ENCODE measurements around the gene BAD.
"Not testable (repeated sequence)": the region's sequence is repeated elsewhere in the genome, so short reads cannot be mapped to it uniquely, and the experiment has no call there.

DNA sequence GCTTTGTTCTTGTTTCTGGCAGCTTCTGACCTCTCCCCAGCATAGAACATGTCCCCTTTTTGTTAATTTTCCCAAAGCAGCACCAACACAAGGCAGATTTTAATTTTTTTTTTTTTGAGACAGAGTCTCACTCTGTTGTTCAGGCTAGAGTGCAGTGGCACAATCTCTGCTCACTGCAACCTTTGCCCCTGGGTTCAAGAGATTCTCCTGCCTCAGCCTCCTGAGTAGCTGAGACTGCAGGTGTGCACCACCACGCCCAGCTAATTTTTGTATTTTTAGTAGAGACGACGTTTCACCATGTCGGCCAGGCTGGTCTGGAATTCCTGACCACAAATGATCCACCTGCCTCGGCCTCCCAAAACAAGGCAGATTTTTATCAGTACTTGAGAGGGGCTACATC lies 23.3 kb upstream of the BAD start:
- TF ChIP-seq CEBPB (IDR thresholded peaks at IDR 0.05; ENCODE audit: borderline replicate concordance in 1 of 2, low read depth in 2 of 2, low read length in 2 of 2); RB1 (IDR thresholded peaks at IDR 0.05; ENCODE audit: borderline replicate concordance); ESRRA (IDR thresholded peaks at IDR 0.05; ENCODE audit: low read length); MYC (IDR thresholded peaks at IDR 0.05; ENCODE audit: insufficient read depth, insufficient read length, insufficient replicate concordance, low read length, severe bottlenecking); TAF1 (IDR thresholded peaks at IDR 0.05; ENCODE audit: borderline replicate concordance, low read depth, low read length); POLR2AphosphoS5 (IDR thresholded peaks at IDR 0.05; ENCODE audit: low read length); ETV6 (conservative IDR thresholded peaks at IDR 0.05 in 1 of 2, IDR thresholded peaks at IDR 0.05 in 1 of 2; ENCODE audit: borderline replicate concordance in 1 of 2, low read depth in 1 of 2); RBBP5 (conservative IDR thresholded peaks at IDR 0.05); NRF1 (conservative IDR thresholded peaks at IDR 0.05; ENCODE audit: low read depth, low read length): not testable (repeated sequence)
- TF ChIP-seq, protein P1, sequence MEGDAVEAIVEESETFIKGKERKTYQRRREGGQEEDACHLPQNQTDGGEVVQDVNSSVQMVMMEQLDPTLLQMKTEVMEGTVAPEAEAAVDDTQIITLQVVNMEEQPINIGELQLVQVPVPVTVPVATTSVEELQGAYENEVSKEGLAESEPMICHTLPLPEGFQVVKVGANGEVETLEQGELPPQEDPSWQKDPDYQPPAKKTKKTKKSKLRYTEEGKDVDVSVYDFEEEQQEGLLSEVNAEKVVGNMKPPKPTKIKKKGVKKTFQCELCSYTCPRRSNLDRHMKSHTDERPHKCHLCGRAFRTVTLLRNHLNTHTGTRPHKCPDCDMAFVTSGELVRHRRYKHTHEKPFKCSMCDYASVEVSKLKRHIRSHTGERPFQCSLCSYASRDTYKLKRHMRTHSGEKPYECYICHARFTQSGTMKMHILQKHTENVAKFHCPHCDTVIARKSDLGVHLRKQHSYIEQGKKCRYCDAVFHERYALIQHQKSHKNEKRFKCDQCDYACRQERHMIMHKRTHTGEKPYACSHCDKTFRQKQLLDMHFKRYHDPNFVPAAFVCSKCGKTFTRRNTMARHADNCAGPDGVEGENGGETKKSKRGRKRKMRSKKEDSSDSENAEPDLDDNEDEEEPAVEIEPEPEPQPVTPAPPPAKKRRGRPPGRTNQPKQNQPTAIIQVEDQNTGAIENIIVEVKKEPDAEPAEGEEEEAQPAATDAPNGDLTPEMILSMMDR (IDR thresholded peaks at IDR 0.05 in 2 of 3, conservative IDR thresholded peaks at IDR 0.05 in 1 of 3; ENCODE audit: control insufficient read depth in 2 of 3, extremely low read depth in 1 of 3, insufficient read depth in 1 of 3, low read depth in 3 of 3, low read length in 3 of 3), result not testable (repeated sequence)
- TF ChIP-seq, protein P2, sequence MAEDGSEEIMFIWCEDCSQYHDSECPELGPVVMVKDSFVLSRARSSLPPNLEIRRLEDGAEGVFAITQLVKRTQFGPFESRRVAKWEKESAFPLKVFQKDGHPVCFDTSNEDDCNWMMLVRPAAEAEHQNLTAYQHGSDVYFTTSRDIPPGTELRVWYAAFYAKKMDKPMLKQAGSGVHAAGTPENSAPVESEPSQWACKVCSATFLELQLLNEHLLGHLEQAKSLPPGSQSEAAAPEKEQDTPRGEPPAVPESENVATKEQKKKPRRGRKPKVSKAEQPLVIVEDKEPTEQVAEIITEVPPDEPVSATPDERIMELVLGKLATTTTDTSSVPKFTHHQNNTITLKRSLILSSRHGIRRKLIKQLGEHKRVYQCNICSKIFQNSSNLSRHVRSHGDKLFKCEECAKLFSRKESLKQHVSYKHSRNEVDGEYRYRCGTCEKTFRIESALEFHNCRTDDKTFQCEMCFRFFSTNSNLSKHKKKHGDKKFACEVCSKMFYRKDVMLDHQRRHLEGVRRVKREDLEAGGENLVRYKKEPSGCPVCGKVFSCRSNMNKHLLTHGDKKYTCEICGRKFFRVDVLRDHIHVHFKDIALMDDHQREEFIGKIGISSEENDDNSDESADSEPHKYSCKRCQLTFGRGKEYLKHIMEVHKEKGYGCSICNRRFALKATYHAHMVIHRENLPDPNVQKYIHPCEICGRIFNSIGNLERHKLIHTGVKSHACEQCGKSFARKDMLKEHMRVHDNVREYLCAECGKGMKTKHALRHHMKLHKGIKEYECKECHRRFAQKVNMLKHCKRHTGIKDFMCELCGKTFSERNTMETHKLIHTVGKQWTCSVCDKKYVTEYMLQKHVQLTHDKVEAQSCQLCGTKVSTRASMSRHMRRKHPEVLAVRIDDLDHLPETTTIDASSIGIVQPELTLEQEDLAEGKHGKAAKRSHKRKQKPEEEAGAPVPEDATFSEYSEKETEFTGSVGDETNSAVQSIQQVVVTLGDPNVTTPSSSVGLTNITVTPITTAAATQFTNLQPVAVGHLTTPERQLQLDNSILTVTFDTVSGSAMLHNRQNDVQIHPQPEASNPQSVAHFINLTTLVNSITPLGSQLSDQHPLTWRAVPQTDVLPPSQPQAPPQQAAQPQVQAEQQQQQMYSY (CRISPR knock-in tag; IDR thresholded peaks at IDR 0.05), result not testable (repeated sequence)
- TF ChIP-seq, protein P3, sequence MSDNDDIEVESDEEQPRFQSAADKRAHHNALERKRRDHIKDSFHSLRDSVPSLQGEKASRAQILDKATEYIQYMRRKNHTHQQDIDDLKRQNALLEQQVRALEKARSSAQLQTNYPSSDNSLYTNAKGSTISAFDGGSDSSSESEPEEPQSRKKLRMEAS (IDR thresholded peaks at IDR 0.05; ENCODE audit: low read depth, low read length), result not testable (repeated sequence)
- TF ChIP-seq, protein P4, sequence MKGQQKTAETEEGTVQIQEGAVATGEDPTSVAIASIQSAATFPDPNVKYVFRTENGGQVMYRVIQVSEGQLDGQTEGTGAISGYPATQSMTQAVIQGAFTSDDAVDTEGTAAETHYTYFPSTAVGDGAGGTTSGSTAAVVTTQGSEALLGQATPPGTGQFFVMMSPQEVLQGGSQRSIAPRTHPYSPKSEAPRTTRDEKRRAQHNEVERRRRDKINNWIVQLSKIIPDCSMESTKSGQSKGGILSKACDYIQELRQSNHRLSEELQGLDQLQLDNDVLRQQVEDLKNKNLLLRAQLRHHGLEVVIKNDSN (IDR thresholded peaks at IDR 0.05; ENCODE audit: borderline replicate concordance, extremely low read length, insufficient read depth, low read depth, low read length), result not testable (repeated sequence)
- TF ChIP-seq, protein P5, sequence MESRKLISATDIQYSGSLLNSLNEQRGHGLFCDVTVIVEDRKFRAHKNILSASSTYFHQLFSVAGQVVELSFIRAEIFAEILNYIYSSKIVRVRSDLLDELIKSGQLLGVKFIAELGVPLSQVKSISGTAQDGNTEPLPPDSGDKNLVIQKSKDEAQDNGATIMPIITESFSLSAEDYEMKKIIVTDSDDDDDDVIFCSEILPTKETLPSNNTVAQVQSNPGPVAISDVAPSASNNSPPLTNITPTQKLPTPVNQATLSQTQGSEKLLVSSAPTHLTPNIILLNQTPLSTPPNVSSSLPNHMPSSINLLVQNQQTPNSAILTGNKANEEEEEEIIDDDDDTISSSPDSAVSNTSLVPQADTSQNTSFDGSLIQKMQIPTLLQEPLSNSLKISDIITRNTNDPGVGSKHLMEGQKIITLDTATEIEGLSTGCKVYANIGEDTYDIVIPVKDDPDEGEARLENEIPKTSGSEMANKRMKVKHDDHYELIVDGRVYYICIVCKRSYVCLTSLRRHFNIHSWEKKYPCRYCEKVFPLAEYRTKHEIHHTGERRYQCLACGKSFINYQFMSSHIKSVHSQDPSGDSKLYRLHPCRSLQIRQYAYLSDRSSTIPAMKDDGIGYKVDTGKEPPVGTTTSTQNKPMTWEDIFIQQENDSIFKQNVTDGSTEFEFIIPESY (IDR thresholded peaks at IDR 0.05), result not testable (repeated sequence)
